Measurements from ENCODE around the gene TSEN15. TPM values are rescaled to one million over a fixed set of nuclear protein-coding genes. Genes with fewer than 3 reads are reported as not detected.

TSEN15 gene
- total and polyA plus RNA-seq, 2 of the 13 experiments (the other 11 are each of a cell fraction or from before 2014, with no cell fraction given): 25.6 to 35.8 TPM

DNA sequence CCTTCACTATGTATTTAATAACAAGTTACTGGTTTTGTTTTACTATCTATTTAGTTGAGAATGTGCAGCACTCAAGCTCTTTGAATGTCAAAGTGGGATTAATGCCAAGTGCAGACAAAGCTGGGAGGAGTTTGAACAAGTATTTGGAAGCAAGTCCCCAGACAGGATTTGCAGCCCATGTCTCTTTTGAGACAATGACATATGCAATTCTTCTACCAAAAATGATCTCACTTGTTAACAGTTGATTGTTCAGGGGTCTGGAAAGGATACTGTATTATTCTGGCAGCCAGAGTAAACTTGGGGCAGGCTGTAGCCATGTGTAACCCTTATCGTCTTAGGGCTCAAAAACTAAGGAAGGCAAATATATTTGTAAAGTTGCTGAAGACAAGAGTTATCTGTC lies 29.8 kb upstream of the TSEN15 start (continued):
- TF ChIP-seq, protein P1, sequence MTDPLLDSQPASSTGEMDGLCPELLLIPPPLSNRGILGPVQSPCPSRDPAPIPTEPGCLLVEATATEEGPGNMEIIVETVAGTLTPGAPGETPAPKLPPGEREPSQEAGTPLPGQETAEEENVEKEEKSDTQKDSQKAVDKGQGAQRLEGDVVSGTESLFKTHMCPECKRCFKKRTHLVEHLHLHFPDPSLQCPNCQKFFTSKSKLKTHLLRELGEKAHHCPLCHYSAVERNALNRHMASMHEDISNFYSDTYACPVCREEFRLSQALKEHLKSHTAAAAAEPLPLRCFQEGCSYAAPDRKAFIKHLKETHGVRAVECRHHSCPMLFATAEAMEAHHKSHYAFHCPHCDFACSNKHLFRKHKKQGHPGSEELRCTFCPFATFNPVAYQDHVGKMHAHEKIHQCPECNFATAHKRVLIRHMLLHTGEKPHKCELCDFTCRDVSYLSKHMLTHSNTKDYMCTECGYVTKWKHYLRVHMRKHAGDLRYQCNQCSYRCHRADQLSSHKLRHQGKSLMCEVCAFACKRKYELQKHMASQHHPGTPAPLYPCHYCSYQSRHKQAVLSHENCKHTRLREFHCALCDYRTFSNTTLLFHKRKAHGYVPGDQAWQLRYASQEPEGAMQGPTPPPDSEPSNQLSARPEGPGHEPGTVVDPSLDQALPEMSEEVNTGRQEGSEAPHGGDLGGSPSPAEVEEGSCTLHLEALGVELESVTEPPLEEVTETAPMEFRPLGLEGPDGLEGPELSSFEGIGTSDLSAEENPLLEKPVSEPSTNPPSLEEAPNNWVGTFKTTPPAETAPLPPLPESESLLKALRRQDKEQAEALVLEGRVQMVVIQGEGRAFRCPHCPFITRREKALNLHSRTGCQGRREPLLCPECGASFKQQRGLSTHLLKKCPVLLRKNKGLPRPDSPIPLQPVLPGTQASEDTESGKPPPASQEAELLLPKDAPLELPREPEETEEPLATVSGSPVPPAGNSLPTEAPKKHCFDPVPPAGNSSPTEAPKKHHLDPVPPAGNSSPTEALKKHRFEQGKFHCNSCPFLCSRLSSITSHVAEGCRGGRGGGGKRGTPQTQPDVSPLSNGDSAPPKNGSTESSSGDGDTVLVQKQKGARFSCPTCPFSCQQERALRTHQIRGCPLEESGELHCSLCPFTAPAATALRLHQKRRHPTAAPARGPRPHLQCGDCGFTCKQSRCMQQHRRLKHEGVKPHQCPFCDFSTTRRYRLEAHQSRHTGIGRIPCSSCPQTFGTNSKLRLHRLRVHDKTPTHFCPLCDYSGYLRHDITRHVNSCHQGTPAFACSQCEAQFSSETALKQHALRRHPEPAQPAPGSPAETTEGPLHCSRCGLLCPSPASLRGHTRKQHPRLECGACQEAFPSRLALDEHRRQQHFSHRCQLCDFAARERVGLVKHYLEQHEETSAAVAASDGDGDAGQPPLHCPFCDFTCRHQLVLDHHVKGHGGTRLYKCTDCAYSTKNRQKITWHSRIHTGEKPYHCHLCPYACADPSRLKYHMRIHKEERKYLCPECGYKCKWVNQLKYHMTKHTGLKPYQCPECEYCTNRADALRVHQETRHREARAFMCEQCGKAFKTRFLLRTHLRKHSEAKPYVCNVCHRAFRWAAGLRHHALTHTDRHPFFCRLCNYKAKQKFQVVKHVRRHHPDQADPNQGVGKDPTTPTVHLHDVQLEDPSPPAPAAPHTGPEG (CRISPR knock-in tag; IDR thresholded peaks at IDR 0.05): no peak
- TF ChIP-seq, protein P2, sequence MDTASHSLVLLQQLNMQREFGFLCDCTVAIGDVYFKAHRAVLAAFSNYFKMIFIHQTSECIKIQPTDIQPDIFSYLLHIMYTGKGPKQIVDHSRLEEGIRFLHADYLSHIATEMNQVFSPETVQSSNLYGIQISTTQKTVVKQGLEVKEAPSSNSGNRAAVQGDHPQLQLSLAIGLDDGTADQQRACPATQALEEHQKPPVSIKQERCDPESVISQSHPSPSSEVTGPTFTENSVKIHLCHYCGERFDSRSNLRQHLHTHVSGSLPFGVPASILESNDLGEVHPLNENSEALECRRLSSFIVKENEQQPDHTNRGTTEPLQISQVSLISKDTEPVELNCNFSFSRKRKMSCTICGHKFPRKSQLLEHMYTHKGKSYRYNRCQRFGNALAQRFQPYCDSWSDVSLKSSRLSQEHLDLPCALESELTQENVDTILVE (CRISPR knock-in tag; IDR thresholded peaks at IDR 0.05): no peak
- TF ChIP-seq, protein P3, sequence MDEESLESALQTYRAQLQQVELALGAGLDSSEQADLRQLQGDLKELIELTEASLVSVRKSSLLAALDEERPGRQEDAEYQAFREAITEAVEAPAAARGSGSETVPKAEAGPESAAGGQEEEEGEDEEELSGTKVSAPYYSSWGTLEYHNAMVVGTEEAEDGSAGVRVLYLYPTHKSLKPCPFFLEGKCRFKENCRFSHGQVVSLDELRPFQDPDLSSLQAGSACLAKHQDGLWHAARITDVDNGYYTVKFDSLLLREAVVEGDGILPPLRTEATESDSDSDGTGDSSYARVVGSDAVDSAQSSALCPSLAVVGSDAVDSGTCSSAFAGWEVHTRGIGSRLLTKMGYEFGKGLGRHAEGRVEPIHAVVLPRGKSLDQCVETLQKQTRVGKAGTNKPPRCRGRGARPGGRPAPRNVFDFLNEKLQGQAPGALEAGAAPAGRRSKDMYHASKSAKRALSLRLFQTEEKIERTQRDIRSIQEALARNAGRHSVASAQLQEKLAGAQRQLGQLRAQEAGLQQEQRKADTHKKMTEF (CRISPR knock-in tag; IDR thresholded peaks at IDR 0.05): no peak
- TF ChIP-seq TSC22D2 (CRISPR knock-in tag; IDR thresholded peaks at IDR 0.05; ENCODE audit: borderline replicate concordance): no peak
- TF ChIP-seq, protein P4, sequence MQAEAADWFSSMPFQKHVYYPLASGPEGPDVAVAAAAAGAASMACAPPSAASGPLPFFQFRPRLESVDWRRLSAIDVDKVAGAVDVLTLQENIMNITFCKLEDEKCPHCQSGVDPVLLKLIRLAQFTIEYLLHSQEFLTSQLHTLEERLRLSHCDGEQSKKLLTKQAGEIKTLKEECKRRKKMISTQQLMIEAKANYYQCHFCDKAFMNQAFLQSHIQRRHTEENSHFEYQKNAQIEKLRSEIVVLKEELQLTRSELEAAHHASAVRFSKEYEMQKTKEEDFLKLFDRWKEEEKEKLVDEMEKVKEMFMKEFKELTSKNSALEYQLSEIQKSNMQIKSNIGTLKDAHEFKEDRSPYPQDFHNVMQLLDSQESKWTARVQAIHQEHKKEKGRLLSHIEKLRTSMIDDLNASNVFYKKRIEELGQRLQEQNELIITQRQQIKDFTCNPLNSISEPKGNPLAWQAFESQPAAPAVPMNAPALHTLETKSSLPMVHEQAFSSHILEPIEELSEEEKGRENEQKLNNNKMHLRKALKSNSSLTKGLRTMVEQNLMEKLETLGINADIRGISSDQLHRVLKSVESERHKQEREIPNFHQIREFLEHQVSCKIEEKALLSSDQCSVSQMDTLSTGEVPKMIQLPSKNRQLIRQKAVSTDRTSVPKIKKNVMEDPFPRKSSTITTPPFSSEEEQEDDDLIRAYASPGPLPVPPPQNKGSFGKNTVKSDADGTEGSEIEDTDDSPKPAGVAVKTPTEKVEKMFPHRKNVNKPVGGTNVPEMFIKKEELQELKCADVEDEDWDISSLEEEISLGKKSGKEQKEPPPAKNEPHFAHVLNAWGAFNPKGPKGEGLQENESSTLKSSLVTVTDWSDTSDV (CRISPR knock-in tag; IDR thresholded peaks at IDR 0.05): no peak

Measured in HepG2 (cell line).